ENCODE results near the gene CAB39.

- TF ChIP-seq CTCF (IDR thresholded peaks at IDR 0.05) (no peak), EZH2 (IDR thresholded peaks at IDR 0.05) (no peak), EZH2phosphoT487 (IDR thresholded peaks at IDR 0.05) (no peak)
Observed at GRCh38 chr2:230664844-230665243, 47.8 kb upstream of the CAB39 start.

Measured in neural progenitor cell (in vitro differentiated cells).